HG02840 (cell line): ENCODE data around the gene ABCD1.
"Not testable (repeated sequence)": the region's sequence is repeated elsewhere in the genome, so short reads cannot be mapped to it uniquely, and the experiment has no call there.

ENCODE experiments used
- ATAC-seq: cut with Tn5 transposase; IDR thresholded peaks from one replicate; pipeline ENCODE4 v1.9.1; 2021; ENCODE audit warnings: mild to moderate bottlenecking, moderate library complexity, moderate number of reproducible peaks; ENCODE audit not compliant: unreplicated experiment, low FRiP score

The ABCD1 gene

GRCh38 chrX:153706799-153707198 is 17.9 kb upstream of the ABCD1 start:
- ATAC-seq, result no peak

GRCh38 chrX:153707406-153707805 is 17.2 kb upstream of the ABCD1 start:
- no peak for ATAC-seq

- no peak for ATAC-seq
Measured at GRCh38 chrX:153708415-153708814, 16.2 kb upstream of the ABCD1 start.

GRCh38 chrX:153709726-153710674 is 14.7 kb upstream of the ABCD1 start:
- ATAC-seq, result no peak

- no peak for ATAC-seq
Measured at GRCh38 chrX:153714256-153714655, 10.4 kb upstream of the ABCD1 start.

GRCh38 chrX:153717445-153717844 is 7.2 kb upstream of the ABCD1 start:
- ATAC-seq, result no peak

GRCh38 chrX:153719238-153719637 is 5.4 kb upstream of the ABCD1 start:
- no peak for ATAC-seq

- ATAC-seq, result no peak
Measured at GRCh38 chrX:153719701-153720100, 5.0 kb upstream of the ABCD1 start.

- ATAC-seq, result no peak
Measured at GRCh38 chrX:153722704-153723350, 1.8 kb upstream of the ABCD1 start.

GRCh38 chrX:153723351-153724251 is 1.1 kb upstream of the ABCD1 start:
- peak; percentile 23 for ATAC-seq

- peak; percentile 1 for ATAC-seq
Measured at GRCh38 chrX:153725039-153725831, 579 bp downstream of the ABCD1 start.

GRCh38 chrX:153725832-153726285 is 1.2 kb downstream of the ABCD1 start:
- ATAC-seq, result no peak

- no peak for ATAC-seq
Measured at GRCh38 chrX:153726286-153727122, 1.8 kb downstream of the ABCD1 start.

- ATAC-seq, result no peak
Measured at GRCh38 chrX:153727123-153727931, 2.7 kb downstream of the ABCD1 start.

- ATAC-seq, result no peak
Measured at GRCh38 chrX:153728095-153728494, 3.4 kb downstream of the ABCD1 start.

- ATAC-seq, result no peak
Measured at GRCh38 chrX:153728951-153729631, 4.4 kb downstream of the ABCD1 start.

GRCh38 chrX:153730115-153730514 is 5.5 kb downstream of the ABCD1 start:
- ATAC-seq, result not testable (repeated sequence)
